ENCODE measurements around the gene CCDC78.

Gene CCDC78

GRCh38 chr16:711548-712320, 14.5 kb downstream of the CCDC78 start:
- DNase-seq (ENCODE audit: low read depth in 3 of 3): peak; percentile 53 to 80 (median 57)

GRCh38 chr16:711084-711483, 15.2 kb downstream of the CCDC78 start:
- DNase-seq (ENCODE audit: low read depth in 3 of 3): no peak

- no peak for DNase-seq (ENCODE audit: low read depth in 3 of 3)
Measured at GRCh38 chr16:710500-711075, 15.7 kb downstream of the CCDC78 start.

- no peak for DNase-seq (ENCODE audit: low read depth in 3 of 3)
Measured at GRCh38 chr16:709566-710499, 16.4 kb downstream of the CCDC78 start.

GRCh38 chr16:708959-709358, 17.3 kb downstream of the CCDC78 start:
- no peak for DNase-seq (ENCODE audit: low read depth in 3 of 3)

GRCh38 chr16:708019-708418, 18.2 kb downstream of the CCDC78 start:
- DNase-seq (ENCODE audit: low read depth in 3 of 3): no peak

GRCh38 chr16:707062-707538, 19.1 kb downstream of the CCDC78 start:
- DNase-seq (ENCODE audit: low read depth in 3 of 3): no peak

GRCh38 chr16:706189-707061, 19.8 kb downstream of the CCDC78 start:
- DNase-seq (ENCODE audit: low read depth in 3 of 3): no peak

GRCh38 chr16:705431-706188, 20.6 kb downstream of the CCDC78 start, which contains the start of gene FBXL16:
Gene FBXL16, minus strand, starts transcription at chr16:705801. Its CDS starts 8,396 bp downstream, at chr16:697405.
- no peak for DNase-seq (ENCODE audit: low read depth in 3 of 3)

GRCh38 chr16:704552-705380, 21.5 kb downstream of the CCDC78 start:
- no peak for DNase-seq (ENCODE audit: low read depth in 3 of 3)

- no peak for DNase-seq (ENCODE audit: low read depth in 3 of 3)
Measured at GRCh38 chr16:704047-704446, 22.2 kb downstream of the CCDC78 start.

GRCh38 chr16:703406-703805, 22.8 kb downstream of the CCDC78 start:
- DNase-seq (ENCODE audit: low read depth in 3 of 3): no peak

GRCh38 chr16:702341-702740, 23.9 kb downstream of the CCDC78 start:
- DNase-seq (ENCODE audit: low read depth in 3 of 3): no peak

GRCh38 chr16:700684-701584, 25.3 kb downstream of the CCDC78 start:
- DNase-seq (ENCODE audit: low read depth in 3 of 3): no peak

GRCh38 chr16:698911-699671, 27.2 kb downstream of the CCDC78 start:
- no peak for DNase-seq (ENCODE audit: low read depth in 3 of 3)

GRCh38 chr16:695355-696089, 30.7 kb downstream of the CCDC78 start:
- DNase-seq (ENCODE audit: low read depth in 3 of 3): peak in 2 of 3 experiments; percentile 44 to 59

- no peak for DNase-seq (ENCODE audit: low read depth in 3 of 3)
Measured at GRCh38 chr16:694863-695354, 31.3 kb downstream of the CCDC78 start.
